Measurements from ENCODE around the gene LHX8. TPM values are rescaled to one million over a fixed set of nuclear protein-coding genes. Genes with fewer than 3 reads are reported as not detected.

Gene LHX8
- total RNA-seq = not detected in 2 replicates

GRCh38 chr1:75133750-75134646 lies at the start of gene LHX8:
Gene LHX8, plus strand, starts transcription at chr1:75134388. Its CDS starts 2,227 bp downstream, at chr1:75136615.

